Psoas muscle (tissue), 8 donors: ENCODE results near the gene ABCA9. TPM values are rescaled to one million over a fixed set of nuclear protein-coding genes. Genes with fewer than 3 reads are reported as not detected.
"Not testable (repeated sequence)": the region's sequence is repeated elsewhere in the genome, so short reads cannot be mapped to it uniquely, and the experiment has no call there.

Experiments
- ATAC-seq, 4 donors: fragments of 200-7000 bp; cut with Tn5 transposase; one replicate each; pipeline ENCODE4 v1.9.1; 2020; ENCODE audit warnings: moderate library complexity in 3 of 4, mild to moderate bottlenecking in 2 of 4
- DNase-seq, 2 donors: peaks; one replicate each; pipeline ENCODE4 v3.0.0-alpha.2; 2020
- H3K27ac ChIP-seq: fragments of 200-600 bp; one replicate; pipeline ENCODE4 v1.8.0; 2022
- H3K27me3 ChIP-seq, 3 donors: fragments of 200-600 bp in 1 of 3; one replicate each; pipeline versions ENCODE4 v1.6.1 to v1.8.0; 2013 to 2022; ENCODE audit warnings: low read length in 2 of 3, mild to moderate bottlenecking in 2 of 3, moderate library complexity in 1 of 3; ENCODE audit not compliant: insufficient read depth in 3 of 3
- H3K36me3 ChIP-seq, 2 donors: fragments of 200-600 bp in 1 of 2; one replicate each; pipeline versions ENCODE4 v1.6.1 to v1.8.0; 2013 to 2022; ENCODE audit warnings: low read depth in 1 of 2, mild to moderate bottlenecking in 1 of 2, moderate library complexity in 1 of 2; ENCODE audit not compliant: insufficient read depth in 1 of 2
- H3K4me1 ChIP-seq: fragments of 200-600 bp; one replicate; pipeline ENCODE4 v1.8.0; 2022
- H3K4me3 ChIP-seq: fragments of 200-600 bp; one replicate; pipeline ENCODE4 v1.8.0; 2022; ENCODE audit warnings: mild to moderate bottlenecking
- H3K9me3 ChIP-seq: fragments of 200-600 bp; one replicate; pipeline ENCODE4 v1.8.0; 2022
- WGBS, 3 donors: extraction: QIAGEN DNeasy Blood & Tissue Kit; methylation state at CpG; one replicate each; pipeline versions ENCODE4 v1.1.6 to v1.1.7; 2013; 5-methylcytosine and 5-hydroxymethylcytosine counted together
- intact Hi-C, 2 donors: fragments of 100-400 bp; cut with DNase I; formaldehyde crosslinking; loops; one replicate each; pipeline versions ENCODE4 v1.11.0 to v1.14.2; 2022
- polyA plus RNA-seq, 3 donors: library from polyadenylated mRNA; stranded (reverse); fragments of 200-250 nt; gene quantifications; one replicate each; pipeline ENCODE4 v1.2.3, GENCODE V29; 2013
- total RNA-seq, 4 donors: library from RNA; stranded (reverse); fragmentation: NEBNext Ultra II Directional in 2 of 4; extraction: Animal tissue kit (Norgen Biotek cat#: 25700) in 2 of 4; gene quantifications; one replicate each; pipeline versions ENCODE4 v1.2.1 to v1.2.4, GENCODE V29; 2021 to 2023
- TF ChIP-seq, protein P1 (sequence below): fragments of 200-600 bp; IDR thresholded peaks from one replicate; pipeline ENCODE4 v1.8.0; 2022; ENCODE audit warnings: antibody characterized with exemption
- donor health status: healthy with polysubstance abuse.
- donor health status: DM: no; HTN: no; CAD: no; lungs with moderate emphysema.
- donor health status: Bipolar disorder and iron deficiency.
- donor health status: healthy.
- donor health status: DM: yes; HTN: yes; CAD: no.
- donor health status: DM: no; HTN: no; CAD: no.
- donor health status: DM: no; HTN: no; CAD: no.
- donor health status: DM: yes; HTN: yes; CAD: no.

ABCA9 gene
- total and polyA plus RNA-seq, 7 donors, result 1.6 to 13.8 (median 4.2) TPM

- TF ChIP-seq, protein P1, sequence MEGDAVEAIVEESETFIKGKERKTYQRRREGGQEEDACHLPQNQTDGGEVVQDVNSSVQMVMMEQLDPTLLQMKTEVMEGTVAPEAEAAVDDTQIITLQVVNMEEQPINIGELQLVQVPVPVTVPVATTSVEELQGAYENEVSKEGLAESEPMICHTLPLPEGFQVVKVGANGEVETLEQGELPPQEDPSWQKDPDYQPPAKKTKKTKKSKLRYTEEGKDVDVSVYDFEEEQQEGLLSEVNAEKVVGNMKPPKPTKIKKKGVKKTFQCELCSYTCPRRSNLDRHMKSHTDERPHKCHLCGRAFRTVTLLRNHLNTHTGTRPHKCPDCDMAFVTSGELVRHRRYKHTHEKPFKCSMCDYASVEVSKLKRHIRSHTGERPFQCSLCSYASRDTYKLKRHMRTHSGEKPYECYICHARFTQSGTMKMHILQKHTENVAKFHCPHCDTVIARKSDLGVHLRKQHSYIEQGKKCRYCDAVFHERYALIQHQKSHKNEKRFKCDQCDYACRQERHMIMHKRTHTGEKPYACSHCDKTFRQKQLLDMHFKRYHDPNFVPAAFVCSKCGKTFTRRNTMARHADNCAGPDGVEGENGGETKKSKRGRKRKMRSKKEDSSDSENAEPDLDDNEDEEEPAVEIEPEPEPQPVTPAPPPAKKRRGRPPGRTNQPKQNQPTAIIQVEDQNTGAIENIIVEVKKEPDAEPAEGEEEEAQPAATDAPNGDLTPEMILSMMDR, result no peak
- 75 to 94% (median 91%) methylated on average over 3 of the region's 3 CpGs for WGBS, 3 donors
Measured at GRCh38 chr17:69009930-69010329, 50.8 kb downstream of the ABCA9 start.

DNA sequence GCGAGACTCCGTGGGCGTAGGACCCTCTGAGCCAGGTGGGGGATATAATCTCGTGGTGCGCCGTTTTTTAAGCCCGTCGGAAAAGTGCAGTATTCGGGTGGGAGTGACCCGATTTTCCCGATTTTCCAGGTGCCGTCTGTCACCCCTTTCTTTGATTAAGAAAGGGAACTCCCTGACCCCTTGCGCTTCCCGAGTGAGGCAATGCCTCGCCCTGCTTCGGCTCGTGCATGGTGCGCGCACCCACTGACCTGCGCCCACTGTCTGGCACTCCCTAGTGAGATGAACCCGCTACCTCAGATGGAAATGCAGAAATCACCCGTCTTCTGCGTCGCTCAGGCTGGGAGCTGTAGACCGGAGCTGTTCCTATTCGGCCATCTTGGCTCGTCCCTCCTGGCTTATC lies 56.0 kb downstream of the ABCA9 start:
- H3K4me3 ChIP-seq, H3K9me3 ChIP-seq, H3K27me3 ChIP-seq, DNase-seq, H3K27ac ChIP-seq, intact Hi-C loops, H3K4me1 ChIP-seq, ATAC-seq: not testable (repeated sequence)
- 90 to 95% (median 91%) methylated on average over 17 to 22 of the region's 27 CpGs for WGBS, 3 donors
- H3K36me3 ChIP-seq, result peaks cover 2 to 34% of the 10 kb centered on the region in 2 donors

More at GRCh38 chr17:69009930-69010329, 50.8 kb downstream of the ABCA9 start:
- intact Hi-C loops, result no loop called here
- DNase-seq (no peak), ATAC-seq (no peak)
- Histone ChIP-seq H3K27ac (no peak overlapping the region), H3K9me3 (no peaks in the 10 kb centered on the region), H3K4me3 (no peak overlapping the region), H3K36me3 (peaks cover 2 to 69% of the 10 kb centered on the region in 2 donors), H3K27me3 (no peaks in the 10 kb centered on the region), H3K4me1 (no peaks in the 10 kb centered on the region)

DNA sequence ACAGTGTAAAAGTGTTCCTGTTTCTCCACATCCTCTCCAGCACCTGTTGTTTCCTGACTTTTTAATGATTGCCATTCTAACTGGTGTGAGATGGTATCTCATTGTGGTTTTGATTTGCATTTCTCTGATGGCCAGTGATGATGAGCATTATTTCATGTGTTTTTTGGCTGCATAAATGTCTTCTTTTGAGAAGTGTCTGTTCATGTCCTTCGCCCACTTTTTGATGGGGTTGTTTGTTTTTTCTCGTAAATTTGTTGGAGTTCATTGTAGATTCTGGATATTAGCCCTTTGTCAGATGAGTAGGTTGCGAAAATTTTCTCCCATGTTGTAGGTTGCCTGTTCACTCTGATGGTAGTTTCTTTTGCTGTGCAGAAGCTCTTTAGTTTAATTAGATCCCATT lies 61.0 kb downstream of the ABCA9 start:
- ATAC-seq, H3K4me3 ChIP-seq, H3K4me1 ChIP-seq, H3K36me3 ChIP-seq, DNase-seq, H3K27ac ChIP-seq, intact Hi-C loops, H3K27me3 ChIP-seq, H3K9me3 ChIP-seq: not testable (repeated sequence)
- 68 to 86% (median 81%) methylated on average over 2 to 3 of the region's 3 CpGs for WGBS, 3 donors

DNA sequence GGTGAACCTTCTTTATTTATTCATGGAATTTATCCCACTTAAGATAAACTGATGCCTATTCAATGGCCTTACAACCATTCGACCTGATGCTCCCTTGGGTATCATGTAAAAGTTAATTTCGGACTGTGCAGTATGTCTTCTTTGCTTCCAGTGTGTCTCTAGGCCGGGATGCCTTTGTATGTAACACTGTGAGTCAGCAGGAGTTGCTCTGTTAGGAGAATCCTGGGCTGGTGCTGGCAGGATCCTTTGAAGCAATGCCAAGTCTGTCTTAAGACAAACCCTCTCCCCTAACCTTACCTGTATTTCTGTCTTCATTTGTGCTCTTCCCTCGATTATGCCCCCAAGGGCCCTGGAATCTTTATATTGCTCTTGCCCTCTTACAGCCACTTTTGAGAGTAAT lies 67.6 kb downstream of the ABCA9 start:
- TF ChIP-seq, protein P1, result no peak
- Histone ChIP-seq H3K27me3 (no peaks in the 10 kb centered on the region), H3K36me3 (peaks cover 0 to 57% of the 10 kb centered on the region in 2 donors), H3K27ac (no peak overlapping the region), H3K4me3 (no peak overlapping the region), H3K4me1 (no peaks in the 10 kb centered on the region), H3K9me3 (no peaks in the 10 kb centered on the region)
- 58 to 70% (median 66%) methylated on average over 4 of the region's 4 CpGs for whole genome bisulfite sequencing, 3 donors
- intact Hi-C loops, result no loop called here
- DNase-seq, result no peak
- ATAC-seq, result peak in 2 of 4 donors; percentile 43 to 67

- WGBS, 3 donors, result 62 to 84% (median 84%) methylated on average over 4 of the region's 4 CpGs
- TF ChIP-seq, protein P1, result no peak
- Histone ChIP-seq H3K4me3 (no peak overlapping the region), H3K4me1 (no peaks in the 10 kb centered on the region), H3K27ac (no peak overlapping the region), H3K36me3 (peaks cover 0 to 86% of the 10 kb centered on the region in 2 donors), H3K9me3 (no peaks in the 10 kb centered on the region), H3K27me3 (no peaks in the 10 kb centered on the region)
- no peak for ATAC-seq
- DNase-seq, result no peak
- intact Hi-C loops, result no loop called here
Measured at GRCh38 chr17:68987966-68988365, 72.8 kb downstream of the ABCA9 start.

GRCh38 chr17:68981288-68981687 lies 79.4 kb downstream of the ABCA9 start:
- H3K9me3 ChIP-seq, result no peaks in the 10 kb centered on the region
- intact Hi-C loops, result no loop called here
- H3K4me1 ChIP-seq, result no peaks in the 10 kb centered on the region
- DNase-seq (no peak), ATAC-seq (peak; percentile 28 to 66 (median 57))
- peaks cover 0 to 51% of the 10 kb centered on the region in 2 donors for H3K36me3 ChIP-seq
- 20 to 35% (median 21%) methylated on average over 2 of the region's 2 CpGs for WGBS, 3 donors
- TF ChIP-seq, protein P1, result no peak
- no peaks in the 10 kb centered on the region for H3K27me3 ChIP-seq
- H3K4me3 ChIP-seq, result no peak overlapping the region
- no peak overlapping the region for H3K27ac ChIP-seq
